Gastroesophageal sphincter (tissue), 4 donors: ENCODE data around the gene BLTP2. TPM values are rescaled to one million over a fixed set of nuclear protein-coding genes. Genes with fewer than 3 reads are reported as not detected.

Experiments
- ATAC-seq: fragments of 150-250 bp; one replicate; pipeline ENCODE4 v1.9.1; 2016; ENCODE audit warnings: mild to moderate bottlenecking, moderate library complexity
- H3K27ac ChIP-seq, 4 donors: fragments of 200-600 bp; sonication (generic) in 3 of 4; 1 replicate in 3 of 4; 2 replicates in 1 of 4; pipeline ENCODE4 v1.5.1; 2016 to 2019
- H3K27me3 ChIP-seq: fragments of 200-600 bp; sonication (generic); one replicate; pipeline ENCODE4 v1.5.1; 2019
- H3K36me3 ChIP-seq, 2 donors: fragments of 200-600 bp; sonication (generic); one replicate each; pipeline ENCODE4 v1.5.1; 2019; ENCODE audit warnings: control low read depth in 1 of 2
- H3K4me1 ChIP-seq, 3 donors: fragments of 200-600 bp; sonication (generic); 1 replicate in 2 of 3; 2 replicates in 1 of 3; pipeline ENCODE4 v1.5.1; 2016 to 2019; ENCODE audit warnings: control low read depth in 2 of 3
- H3K4me3 ChIP-seq, 2 donors: fragments of 200-600 bp; sonication (generic); one replicate each; pipeline ENCODE4 v1.5.1; 2019; ENCODE audit warnings: mild to moderate bottlenecking in 1 of 2, moderate library complexity in 1 of 2
- H3K9me3 ChIP-seq, 3 donors: fragments of 200-600 bp; sonication (generic); one replicate each; pipeline ENCODE4 v1.5.1; 2017 to 2019; ENCODE audit warnings: control low read depth in 2 of 3
- CTCF ChIP-seq, 4 experiments: fragments of 200-600 bp in 2 of 4; fragments of 450-650 bp in 2 of 4; sonication (generic) in 1 of 4; IDR thresholded peaks; one replicate each; pipeline ENCODE4 v1.5.1; 2017 to 2019; ENCODE audit warnings: antibody characterized with exemption in 4 of 4, mild to moderate bottlenecking in 2 of 4, moderate library complexity in 2 of 4
- EP300 ChIP-seq: sonication (generic); formaldehyde crosslinking; IDR thresholded peaks from one replicate; pipeline ENCODE4 v1.6.1; 2017; ENCODE audit warnings: antibody characterized with exemption, mild to moderate bottlenecking
- POLR2A ChIP-seq, 2 donors: fragments of 450-650 bp; IDR thresholded peaks; one replicate each; pipeline ENCODE4 v1.6.1; 2017; ENCODE audit warnings: antibody characterized with exemption in 2 of 2, mild to moderate bottlenecking in 2 of 2, moderate library complexity in 1 of 2
- POLR2AphosphoS5 ChIP-seq: sonication (generic); formaldehyde crosslinking; IDR thresholded peaks from one replicate; pipeline ENCODE4 v1.6.1; 2017; ENCODE audit warnings: antibody characterized with exemption
- WGBS, 2 donors: methylation state at CpG; one replicate each; pipeline ENCODE4 v1.1.5; 2018; ENCODE audit warnings: low coverage in 1 of 2; 5-methylcytosine and 5-hydroxymethylcytosine counted together
- total RNA-seq, 4 donors: library from RNA; depleted of rRNA; stranded (reverse); fragments of >200 nt; gene quantifications; one replicate each; pipeline ENCODE4 v1.1.0, GENCODE V29; 2016

BLTP2 gene
- total RNA-seq, 4 donors from 2014 or later: 97.5 to 116 (median 106) TPM

GRCh38 chr17:28615260-28615940, 29.6 kb downstream of the BLTP2 start:
- peaks cover 10 to 91% of the 10 kb centered on the region in 2 donors for H3K36me3 ChIP-seq
- no peak for ATAC-seq
- 82 to 88% methylated on average over 2 to 3 of the region's 4 CpGs for WGBS, 2 donors

GRCh38 chr17:28613931-28614381, 31.0 kb downstream of the BLTP2 start, which contains the start of gene RSKR:
Gene RSKR, minus strand, starts transcription at chr17:28614185. Its CDS starts 24 bp downstream, at chr17:28614161.
- TF ChIP-seq POLR2AphosphoS5 (no peak), EP300 (no peak), CTCF (IDR thresholded peaks at IDR 0.05) (no peak), POLR2A (IDR thresholded peaks at IDR 0.05) (no peak)
- Histone ChIP-seq H3K36me3 (peaks cover 2 to 83% of the 10 kb centered on the region in 2 donors), H3K9me3 (no peaks in the 10 kb centered on the region), H3K4me3 (no peak within 1 kb of the TSS), H3K27me3 (no peaks in the 10 kb centered on the region), H3K27ac (no peak within 1 kb of the TSS), H3K4me1 (peaks cover 0 to 7% (median 0%) of the 10 kb centered on the region in 3 donors)
- ATAC-seq: peak; percentile 38
- WGBS, 2 donors: 0 to 60% methylated on average over 1 to 2 of the region's 5 CpGs

More at GRCh38 chr17:28615260-28615940, 29.6 kb downstream of the BLTP2 start:
- TF ChIP-seq POLR2A (IDR thresholded peaks at IDR 0.05) (no peak), EP300 (no peak), POLR2AphosphoS5 (no peak), CTCF (IDR thresholded peaks at IDR 0.05) (no peak)
- Histone ChIP-seq H3K4me3 (no peak overlapping the region), H3K27ac (no peak overlapping the region), H3K4me1 (peaks cover 0 to 7% (median 0%) of the 10 kb centered on the region in 3 donors), H3K27me3 (no peaks in the 10 kb centered on the region), H3K9me3 (no peaks in the 10 kb centered on the region)

- H3K4me1 ChIP-seq: peaks cover 0 to 7% (median 0%) of the 10 kb centered on the region in 3 donors
- 65 to 79% methylated on average over 3 to 5 of the region's 6 CpGs for WGBS, 2 donors
- no peak for TF ChIP-seq EP300
- peak in 3 of 4 experiments; percentile 50 to 69 (median 53) for TF ChIP-seq CTCF (IDR thresholded peaks at IDR 0.05)
- H3K4me3 ChIP-seq: no peak overlapping the region
- H3K36me3 ChIP-seq: peaks cover 2 to 75% of the 10 kb centered on the region in 2 donors
- H3K27ac ChIP-seq: no peak overlapping the region
- ATAC-seq: peak; percentile 22
- H3K9me3 ChIP-seq: no peaks in the 10 kb centered on the region
- H3K27me3 ChIP-seq: no peaks in the 10 kb centered on the region
Measured at GRCh38 chr17:28612936-28613872, 31.8 kb downstream of the BLTP2 start.

- Histone ChIP-seq H3K36me3 (peaks cover 2 to 69% of the 10 kb centered on the region in 2 donors), H3K27ac (no peak overlapping the region), H3K9me3 (no peaks in the 10 kb centered on the region), H3K27me3 (no peaks in the 10 kb centered on the region), H3K4me1 (peaks cover 0 to 7% (median 0%) of the 10 kb centered on the region in 3 donors), H3K4me3 (no peak overlapping the region)
- TF ChIP-seq POLR2A (IDR thresholded peaks at IDR 0.05) (no peak), POLR2AphosphoS5 (no peak), CTCF (IDR thresholded peaks at IDR 0.05) (no peak), EP300 (no peak)
- 60 to 69% methylated on average over 1 to 2 of the region's 2 CpGs for WGBS, 2 donors
- no peak for ATAC-seq
Measured at GRCh38 chr17:28612531-28612930, 32.4 kb downstream of the BLTP2 start.
